Measurements from ENCODE around the gene DISP2. TPM values are rescaled to one million over a fixed set of nuclear protein-coding genes. Genes with fewer than 3 reads are reported as not detected.

DISP2 gene
- total and polyA plus RNA-seq, 2 of the 8 experiments (the other 6 are each of a cell fraction or from before 2014, with no cell fraction given): 0.45 to 1.2 TPM

- Histone ChIP-seq H3K27me3 (replicated peaks in 1 of 4; ENCODE audit: control insufficient read depth in 3 of 4, extremely low read depth in 1 of 4, insufficient read depth in 3 of 4, low read length in 3 of 4) (no peaks in the 10 kb centered on the region), H4K20me1 (replicated peaks in 1 of 2; ENCODE audit: control insufficient read depth in 1 of 2, insufficient read depth in 2 of 2, low read length in 2 of 2) (peaks cover 0 to 2% of the 10 kb centered on the region in 2 experiments), H3K9ac (replicated peaks in 1 of 4; ENCODE audit: extremely low read depth in 1 of 4, low read depth in 3 of 4, low read length in 3 of 4) (no peak overlapping the region), H4K8ac (ENCODE audit: extremely low read depth, insufficient read depth, low read length) (no peak overlapping the region), H2BK120ac (replicated peaks; ENCODE audit: low read depth, low read length) (no peak overlapping the region), H2BK20ac (ENCODE audit: low read length) (no peak overlapping the region), H3K79me2 (ENCODE audit: control insufficient read depth in 1 of 2, insufficient read depth in 2 of 2, low read length in 2 of 2) (peaks cover 0 to 24% of the 10 kb centered on the region in 2 experiments; a peak in 3 of 4 replicates), H3K4me1 (replicated peaks in 1 of 4; ENCODE audit: control insufficient read depth in 3 of 4, insufficient read depth in 4 of 4, low read length in 3 of 4) (peaks cover 2 to 8% (median 4%) of the 10 kb centered on the region in 4 experiments; a peak in 4 of 7 replicates), H4K5ac (ENCODE audit: insufficient read length, low read depth, low read length) (no peak overlapping the region), H3K18ac (ENCODE audit: extremely low read depth, low read length) (no peak overlapping the region), H2BK15ac (ENCODE audit: low read length) (no peak overlapping the region), H3K23ac (ENCODE audit: insufficient read length) (no peak overlapping the region), H3K27ac (ENCODE audit: low read depth, low read length) (no peak overlapping the region), H3K23me2 (ENCODE audit: low read depth, low read length) (peaks cover 6% of the 10 kb centered on the region; the same call in 1 of the 2 replicates), H3K14ac (ENCODE audit: insufficient read length) (no peak overlapping the region), H2BK12ac (ENCODE audit: low read depth, low read length) (no peak overlapping the region), H3K36me3 (ENCODE audit: control insufficient read depth in 2 of 4, insufficient read depth in 4 of 4, low read length in 3 of 4) (peaks cover 30 to 62% (median 41%) of the 10 kb centered on the region in 4 experiments), H2BK5ac (ENCODE audit: low read depth, low read length) (no peak overlapping the region), H3K4me3 (ENCODE audit: extremely low read depth in 1 of 4, insufficient read depth in 2 of 4, low read depth in 3 of 4, low read length in 4 of 4) (no peak overlapping the region), H4K91ac (replicated peaks; ENCODE audit: insufficient read length, low read length) (no peak overlapping the region), H3K9me3 (ENCODE audit: insufficient read depth in 2 of 2, low read depth in 1 of 2, low read length in 1 of 2) (peaks cover 0 to 4% of the 10 kb centered on the region in 2 experiments; a peak in 1 of 4 replicates), H2AFZ (ENCODE audit: low read length) (no peak overlapping the region), H3K4me2 (ENCODE audit: insufficient read depth in 1 of 2, low read depth in 2 of 2, low read length in 2 of 2) (no peak overlapping the region), H3K79me1 (ENCODE audit: low read depth, low read length) (peaks cover 10% of the 10 kb centered on the region), H3K4ac (replicated peaks; ENCODE audit: insufficient read length, low read depth, low read length) (no peak overlapping the region), H2AK5ac (ENCODE audit: low read depth, low read length) (no peak overlapping the region), H3K56ac (replicated peaks; ENCODE audit: insufficient read length, low read depth, low read length) (no peak overlapping the region)
- FAIRE-seq: no peak
- 89% methylated on average over 3 of the region's 3 CpGs; no CpG with 5 or more reads in 1 of the 2 experiments for WGBS, 2 experiments (ENCODE audit: extremely low coverage in 1 of 2, insufficient coverage in 1 of 2, insufficient read length in 1 of 2, insufficient replicate concordance in 2 of 2, low coverage in 1 of 2, low lambda C conversion rate in 2 of 2, missing lambda C conversion rate in 1 of 2)
- no peak for DNase-seq (ENCODE audit: low read depth in 1 of 2, low spot score in 2 of 2)
- CTCF ChIA-PET (ENCODE audit: partially characterized antibody): interaction anchor here (0.8 to 3.1 kb wide), 4 partner anchors 18 to 112 kb away, joined by 3 to 17 read pairs (median 6); no protein-coding TSS in a partner anchor
- POLR2A ChIA-PET (ENCODE audit: partially characterized antibody): interaction anchor here (0.9 to 3.7 kb wide), 9 partner anchors 12 to 84 kb away, joined by 3 to 20 read pairs (median 3); partner anchors contain the start of genes CHST14 and IVD
- no peak for TF ChIP-seq CBX8 (IDR thresholded peaks at IDR 0.05; ENCODE audit: borderline replicate concordance, low read depth, low read length)
- TF ChIP-seq RFX5 (IDR thresholded peaks at IDR 0.05; ENCODE audit: borderline replicate concordance, low read depth, low read length): no peak
- TF ChIP-seq ATF3 (IDR thresholded peaks at IDR 0.05; ENCODE audit: insufficient read depth, low read depth, low read length): no peak
- no peak for TF ChIP-seq PHF8 (conservative IDR thresholded peaks at IDR 0.05; ENCODE audit: low read depth, low read length)
- TF ChIP-seq GABPA (IDR thresholded peaks at IDR 0.05; ENCODE audit: borderline replicate concordance, insufficient read depth, low read length): no peak
- no peak for TF ChIP-seq TAF1 (IDR thresholded peaks at IDR 0.05; ENCODE audit: low read depth, low read length)
- TF ChIP-seq HDAC2 (IDR thresholded peaks at IDR 0.05; ENCODE audit: borderline replicate concordance in 1 of 2, low read depth in 2 of 2, low read length in 2 of 2): no peak
- no peak for TF ChIP-seq SRF (IDR thresholded peaks at IDR 0.05; ENCODE audit: low read depth, low read length)
- no peak for TF ChIP-seq BACH1 (IDR thresholded peaks at IDR 0.05; ENCODE audit: low read length)
- TF ChIP-seq RAD21 (IDR thresholded peaks at IDR 0.05 in 1 of 2, conservative IDR thresholded peaks at IDR 0.05 in 1 of 2; ENCODE audit: low read depth in 2 of 2, low read length in 2 of 2): no peak
- no peak for TF ChIP-seq CEBPB (IDR thresholded peaks at IDR 0.05; ENCODE audit: low read depth, low read length)
- TF ChIP-seq ZNF274 (IDR thresholded peaks at IDR 0.05; ENCODE audit: borderline replicate concordance, extremely low read depth, low read length): no peak
- TF ChIP-seq CHD2 (IDR thresholded peaks at IDR 0.05; ENCODE audit: low read length): no peak
These were observed 28.5 kb downstream of the DISP2 start for GRCh38 chr15:40386480-40386879.

All from H1 (cell line).